OCI-LY1 (cell line): Measurements from ENCODE around the gene MEGF6.
A peak's percentile ranks its signal among the peaks of the same experiment; 100 is the strongest.

Experiments
- H2AFZ ChIP-seq: fragments of 200-600 bp; sonication (generic), shearing (Covaris generic); 2 replicates; pipeline ENCODE4 v1.6.0; 2014; ENCODE audit warnings: antibody characterized with exemption, mild to moderate bottlenecking, low read length
- H3F3A ChIP-seq: fragments of 200-600 bp; sonication (generic), shearing (Covaris generic); 2 replicates; pipeline ENCODE4 v1.6.0; 2014; ENCODE audit warnings: mild to moderate bottlenecking, antibody characterized with exemption, low read length, moderate library complexity; ENCODE audit not compliant: insufficient read depth
- H3K27ac ChIP-seq: fragments of 200-600 bp; sonication (generic); 2 replicates; pipeline ENCODE4 v1.5.1; 2014; ENCODE audit warnings: low read length, mixed run types, mild to moderate bottlenecking, low read depth; ENCODE audit not compliant: poor library complexity, severe bottlenecking
- H3K27me3 ChIP-seq: fragments of 200-600 bp; sonication (generic); 2 replicates; pipeline ENCODE4 v1.6.0; 2014; ENCODE audit warnings: antibody characterized with exemption, mild to moderate bottlenecking, low read length, moderate library complexity; ENCODE audit not compliant: insufficient read depth
- H3K36me3 ChIP-seq: fragments of 200-600 bp; sonication (generic); 2 replicates; pipeline ENCODE4 v1.6.1; 2014; ENCODE audit warnings: mild to moderate bottlenecking, antibody characterized with exemption, low read length, moderate library complexity, mixed read lengths; ENCODE audit not compliant: insufficient read depth
- H3K4me1 ChIP-seq: fragments of 200-600 bp; sonication (generic); 2 replicates; pipeline ENCODE4 v1.5.1; 2014; ENCODE audit warnings: mild to moderate bottlenecking, low read length, moderate library complexity; ENCODE audit not compliant: insufficient read depth, severe bottlenecking
- H3K4me2 ChIP-seq: fragments of 200-600 bp; sonication (generic), shearing (Covaris generic); 2 replicates; pipeline ENCODE4 v1.6.1; 2014; ENCODE audit warnings: low read length
- H3K4me3 ChIP-seq: fragments of 200-600 bp; sonication (generic); 2 replicates; pipeline ENCODE4 v1.5.1; 2014; ENCODE audit warnings: low read length, low read depth, mild to moderate bottlenecking, mixed read lengths; ENCODE audit not compliant: poor library complexity, severe bottlenecking
- H3K79me2 ChIP-seq: fragments of 200-600 bp; shearing (Covaris generic); 2 replicates; pipeline ENCODE4 v1.6.1; 2016; ENCODE audit warnings: mixed run types, low read length, mixed read lengths; ENCODE audit not compliant: insufficient read depth
- H3K9ac ChIP-seq: fragments of 200-600 bp; sonication (generic), shearing (Covaris generic); 2 replicates; pipeline ENCODE4 v1.6.1; 2014; ENCODE audit warnings: mild to moderate bottlenecking, low read length, mixed read lengths
- H3K9me2 ChIP-seq: fragments of 200-600 bp; sonication (generic), shearing (Covaris generic); 2 replicates; pipeline ENCODE4 v1.6.1; 2014; ENCODE audit warnings: low read depth, mild to moderate bottlenecking, low read length, mixed read lengths
- H3K9me3 ChIP-seq: fragments of 200-600 bp; shearing (Covaris generic); 2 replicates; pipeline ENCODE4 v1.6.1; 2014; ENCODE audit warnings: low read length, mixed read lengths
- H4K20me1 ChIP-seq: fragments of 200-600 bp; sonication (generic), shearing (Covaris generic); 2 replicates; pipeline ENCODE4 v1.6.0; 2016; ENCODE audit warnings: mild to moderate bottlenecking, low read length; ENCODE audit not compliant: insufficient read depth
- CTCF ChIP-seq: fragments of 200-600 bp; sonication (generic), shearing (Covaris generic); IDR thresholded peaks from 2 replicates; pipeline ENCODE4 v1.5.1; 2017; ENCODE audit warnings: mild to moderate bottlenecking, antibody characterized with exemption, low read length, moderate library complexity, mixed read lengths
- EZH2 ChIP-seq: fragments of 200-600 bp; sonication (generic), shearing (Covaris generic); IDR thresholded peaks from 2 replicates; pipeline ENCODE4 v1.8.0; 2017; ENCODE audit warnings: borderline replicate concordance, mixed run types, mild to moderate bottlenecking, antibody characterized with exemption, low read length, moderate library complexity, mixed read lengths

MEGF6 gene

GRCh38 chr1:3650248-3651025, 39.1 kb upstream of the MEGF6 start:
- Histone ChIP-seq H3K27me3 (no peaks in the 10 kb centered on the region; the same call in 1 of the 2 replicates), H3K27ac (no peak overlapping the region), H3K4me2 (peak overlapping the region; percentile 71), H3K9ac (no peak overlapping the region), H4K20me1 (no peaks in the 10 kb centered on the region), H3K9me2 (no peaks in the 10 kb centered on the region), H3K79me2 (no peaks in the 10 kb centered on the region), H3K4me3 (peak overlapping the region; percentile 81), H3F3A (no peaks in the 10 kb centered on the region), H2AFZ (no peak overlapping the region), H3K9me3 (no peaks in the 10 kb centered on the region), H3K36me3 (peaks cover 6% of the 10 kb centered on the region; the same call in 1 of the 2 replicates), H3K4me1 (peaks cover 15% of the 10 kb centered on the region)
- TF ChIP-seq CTCF = no peak
- no peak for TF ChIP-seq EZH2

GRCh38 chr1:3649342-3650247, 38.3 kb upstream of the MEGF6 start, which contains the start of gene WRAP73:
WRAP73 (minus strand) TSS chr1:3650103; CDS start chr1:3649999, 104 bp downstream.
- TF ChIP-seq EZH2 = no peak
- TF ChIP-seq CTCF = peak; percentile 41; the same call in 1 of the 2 replicates
- Histone ChIP-seq H2AFZ (no peak within 1 kb of the TSS), H3K79me2 (no peaks in the 10 kb centered on the region), H3K4me3 (peak within 1 kb of the TSS; percentile 81), H3F3A (no peaks in the 10 kb centered on the region), H3K27ac (no peak within 1 kb of the TSS), H3K9ac (peak within 1 kb of the TSS; percentile 85), H3K4me1 (peaks cover 14% of the 10 kb centered on the region), H3K27me3 (no peaks in the 10 kb centered on the region; the same call in 1 of the 2 replicates), H3K36me3 (peaks cover 11% of the 10 kb centered on the region; the same call in 1 of the 2 replicates), H4K20me1 (no peaks in the 10 kb centered on the region), H3K9me2 (no peaks in the 10 kb centered on the region), H3K4me2 (peak within 1 kb of the TSS; percentile 71), H3K9me3 (no peaks in the 10 kb centered on the region)

GRCh38 chr1:3646596-3646995, 35.3 kb upstream of the MEGF6 start:
- H3K9me2 ChIP-seq = no peaks in the 10 kb centered on the region
- TF ChIP-seq EZH2 (no peak), CTCF (no peak)
- no peak overlapping the region for H3K9ac ChIP-seq
- H3K9me3 ChIP-seq = no peaks in the 10 kb centered on the region
- no peaks in the 10 kb centered on the region for H3F3A ChIP-seq
- H3K4me2 ChIP-seq = no peak overlapping the region
- no peak overlapping the region for H3K27ac ChIP-seq
- H3K4me3 ChIP-seq = no peak overlapping the region
- H2AFZ ChIP-seq = no peak overlapping the region
- H3K79me2 ChIP-seq = no peaks in the 10 kb centered on the region
- H3K4me1 ChIP-seq = peaks cover 14% of the 10 kb centered on the region
- peaks cover 20% of the 10 kb centered on the region; the same call in 1 of the 2 replicates for H3K36me3 ChIP-seq
- no peaks in the 10 kb centered on the region; the same call in 1 of the 2 replicates for H3K27me3 ChIP-seq
- H4K20me1 ChIP-seq = no peaks in the 10 kb centered on the region
